Endothelial cell of umbilical vein (primary cell): ENCODE measurements around the gene UTS2B. TPM values are rescaled to one million over a fixed set of nuclear protein-coding genes. Genes with fewer than 3 reads are reported as not detected.

ENCODE experiments used
- BruUV-seq: library from RNA; stranded (reverse); fragments of 400-500 nt; replicated peaks from 2 replicates; lab custom pipeline; 2021; lab: Mats Ljungman, UMichigan
- CTCF ChIA-PET: fragments of 300-600, 350-600 bp; sonication (Branson Sonifier 250); formaldehyde crosslinking; loops from one replicate; lab custom pipeline; 2021; ENCODE audit warnings: antibody characterized with exemption, inconsistent platforms; lab: Charles Lee
- POLR2A ChIA-PET: fragments of 300-600, 350-600 bp; sonication (Branson Sonifier 250); formaldehyde crosslinking; loops from one replicate; lab custom pipeline; 2021; ENCODE audit warnings: antibody characterized with exemption, inconsistent platforms; lab: Charles Lee
- DNase-seq: peaks from one replicate; pipeline ENCODE4 v3.0.0-alpha.2; 2011; ENCODE audit warnings: low read depth, low spot score
- FAIRE-seq: peaks from 2 replicates; lab custom pipeline; 2011; peaks lifted over from hg19 to GRCh38; lab: Jason Lieb, UNC
- H2AFZ ChIP-seq: 2 replicates; pipeline ENCODE4 v1.6.0; 2012; ENCODE audit warnings: low read depth, low read length, control low read depth, inconsistent platforms
- H3K27ac ChIP-seq: 2 replicates; pipeline ENCODE4 v1.5.1; 2011; ENCODE audit warnings: low read depth, mild to moderate bottlenecking, control low read depth, low read length, moderate library complexity; ENCODE audit not compliant: insufficient read depth
- H3K27me3 ChIP-seq, 2 experiments: 2 replicates each; pipeline versions ENCODE4 v1.6.0 to v1.6.1; 2011; ENCODE audit warnings: low read length in 2 of 2, mixed read lengths in 1 of 2; ENCODE audit not compliant: control insufficient read depth in 2 of 2, insufficient read depth in 2 of 2
- H3K36me3 ChIP-seq, 2 experiments: 2 replicates in 1 of 2; 3 replicates in 1 of 2; pipeline ENCODE4 v1.5.1; 2011; ENCODE audit warnings: low read length in 2 of 2, mild to moderate bottlenecking in 1 of 2, moderate library complexity in 1 of 2; ENCODE audit not compliant: control insufficient read depth in 2 of 2, insufficient read depth in 2 of 2; ENCODE audit errors: extremely low read depth in 1 of 2
- H3K4me1 ChIP-seq: 3 replicates; pipeline ENCODE4 v1.5.1; 2011; ENCODE audit warnings: mild to moderate bottlenecking, low read length; ENCODE audit not compliant: control insufficient read depth, insufficient read depth; ENCODE audit errors: extremely low read depth
- H3K4me2 ChIP-seq: 2 replicates; pipeline ENCODE4 v1.6.1; 2011; ENCODE audit warnings: low read length, control low read depth, mixed read lengths; ENCODE audit not compliant: insufficient read depth
- H3K4me3 ChIP-seq, 3 experiments: fragments of 200-600 bp in 1 of 3; sonication (generic), shearing (Covaris generic) in 1 of 3; replicated peaks in 1 of 3; 2 replicates each; pipeline ENCODE4 v1.5.1; 2011 to 2016; ENCODE audit warnings: control low read depth in 3 of 3, low read length in 3 of 3, mild to moderate bottlenecking in 2 of 3, inconsistent platforms in 1 of 3, low read depth in 1 of 3, moderate library complexity in 1 of 3; ENCODE audit not compliant: insufficient read depth in 1 of 3
- H3K79me2 ChIP-seq: 2 replicates; pipeline ENCODE4 v1.6.0; 2012; ENCODE audit warnings: low read length, inconsistent platforms; ENCODE audit not compliant: control insufficient read depth, insufficient read depth
- H3K9ac ChIP-seq: replicated peaks from 2 replicates; pipeline ENCODE3; 2011; ENCODE audit warnings: low read length, control low read depth; ENCODE audit not compliant: insufficient read depth; ENCODE audit errors: extremely low read depth
- H3K9me1 ChIP-seq: replicated peaks from 3 replicates; pipeline ENCODE4 v1.6.0; 2011; ENCODE audit warnings: mild to moderate bottlenecking, low read length; ENCODE audit not compliant: control insufficient read depth, insufficient read depth; ENCODE audit errors: extremely low read depth
- H3K9me3 ChIP-seq: replicated peaks from 2 replicates; pipeline ENCODE4 v1.5.1; 2012; ENCODE audit warnings: low read length, inconsistent platforms; ENCODE audit not compliant: control insufficient read depth, insufficient read depth
- H4K20me1 ChIP-seq: replicated peaks from 2 replicates; pipeline ENCODE3; 2011; ENCODE audit warnings: mild to moderate bottlenecking, low read length; ENCODE audit not compliant: control insufficient read depth, insufficient read depth; ENCODE audit errors: extremely low read depth
- EZH2 ChIP-seq: IDR thresholded peaks from 2 replicates; pipeline ENCODE4 v1.6.1; 2012; ENCODE audit warnings: borderline replicate concordance, low read depth, mild to moderate bottlenecking, moderate library complexity, low read length, inconsistent platforms; ENCODE audit not compliant: severe bottlenecking
- FOS ChIP-seq: IDR thresholded peaks from 2 replicates; pipeline ENCODE4 v1.6.1; 2011; ENCODE audit warnings: mild to moderate bottlenecking, low read length, moderate library complexity, borderline replicate concordance; ENCODE audit not compliant: insufficient read depth
- GATA2 ChIP-seq: IDR thresholded peaks from 2 replicates; pipeline ENCODE4 v1.7.0; 2011; ENCODE audit warnings: low read depth, mild to moderate bottlenecking, moderate library complexity, mixed read lengths, low read length; ENCODE audit not compliant: insufficient read length, insufficient read depth
- JUN ChIP-seq: IDR thresholded peaks from 2 replicates; pipeline ENCODE4 v1.6.1; 2011; ENCODE audit warnings: borderline replicate concordance, low read depth; ENCODE audit not compliant: insufficient read length, insufficient read depth
- MYC ChIP-seq: IDR thresholded peaks from one replicate; pipeline ENCODE4 v1.6.1; 2011; ENCODE audit warnings: mild to moderate bottlenecking, low read depth, low read length
- POLR2A ChIP-seq: IDR thresholded peaks from 2 replicates; pipeline ENCODE4 v1.6.1; 2012; ENCODE audit warnings: low read depth, mild to moderate bottlenecking, control low read depth, low read length
- POLR2AphosphoS5 ChIP-seq: IDR thresholded peaks from 2 replicates; pipeline ENCODE4 v1.6.1; 2012; ENCODE audit warnings: low read depth, mild to moderate bottlenecking, control low read depth, low read length, moderate library complexity; ENCODE audit not compliant: insufficient read depth
- dilution Hi-C: fragments of 300-500 bp; cut with MboI; formaldehyde crosslinking; loops from one replicate; pipeline ENCODE4 v1.15.0; 2019; ENCODE audit warnings: low sequenced_read_pairs; ENCODE audit not compliant: extremely low pct_ligation_motif_present
- intact Hi-C: fragments of 100-400 bp; cut with micrococcal nuclease; formaldehyde crosslinking; loops from one replicate; pipeline ENCODE4 v1.10.0; 2022
- polyA plus RNA-seq, 4 experiments: library from polyadenylated mRNA; depleted of rRNA in 3 of 4; stranded (reverse) in 3 of 4; unstranded in 1 of 4; fragments of >200 nt; gene quantifications; 2 replicates each; pipeline versions ENCODE4 v1.2.1 to v1.2.3, GENCODE V29; 2011 to 2012; ENCODE audit warnings: missing spikeins in 1 of 4
- total RNA-seq: library from RNA; stranded (reverse); gene quantifications from 2 replicates; pipeline ENCODE4 v1.2.3, GENCODE V29; 2021
- TF ChIP-seq, protein P1 (sequence below), 2 donors: IDR thresholded peaks; 1 replicate in 1 of 2; 2 replicates in 1 of 2; pipeline ENCODE4 v1.5.1; 2011; ENCODE audit warnings: low read length in 2 of 2, mild to moderate bottlenecking in 2 of 2, moderate library complexity in 2 of 2, control low read depth in 1 of 2, inconsistent platforms in 1 of 2, low read depth in 1 of 2; ENCODE audit not compliant: insufficient read depth in 1 of 2; ENCODE audit errors: extremely low read depth in 1 of 2
- TF ChIP-seq, protein P2 (sequence below): IDR thresholded peaks from 2 replicates; pipeline ENCODE4 v1.6.1; 2011; ENCODE audit not compliant: insufficient read depth, insufficient read length

Gene UTS2B
- total and polyA plus RNA-seq, 2 donors (not counting 3 experiments of a cell fraction or from before 2014, with no cell fraction given), result 0.21 to 1.1 TPM

DNA sequence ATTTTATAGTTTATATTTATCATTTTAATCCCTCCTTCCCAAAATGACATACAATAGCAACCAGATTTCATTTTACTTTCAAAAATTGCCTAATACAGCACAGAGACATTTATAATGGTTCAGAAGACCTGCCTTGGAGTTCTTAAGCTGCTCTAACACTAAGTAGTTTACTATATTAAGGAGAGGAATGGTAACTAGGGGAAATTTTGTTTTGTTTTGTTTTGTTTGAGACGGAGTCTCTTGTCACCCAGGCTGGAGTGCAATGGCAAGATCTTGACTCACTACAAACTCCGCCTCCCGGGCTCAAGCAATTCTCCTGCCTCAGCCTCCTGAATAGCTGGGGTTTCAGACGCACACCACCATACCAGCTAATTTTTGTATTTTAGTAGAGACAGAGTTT lies 23.9 kb downstream of the UTS2B start:
- CTCF ChIA-PET, result no interaction called here
- no peak overlapping the region for H3K4me3 ChIP-seq
- H2AFZ ChIP-seq, result no peak overlapping the region
- no peaks in the 10 kb centered on the region for H3K9me3 ChIP-seq
- H3K4me1 ChIP-seq, result no peaks in the 10 kb centered on the region
- DNase-seq (no peak), FAIRE-seq (no peak)
- no peaks in the 10 kb centered on the region for H3K27me3 ChIP-seq
- H4K20me1 ChIP-seq, result no peaks in the 10 kb centered on the region
- H3K9me1 ChIP-seq, result no peaks in the 10 kb centered on the region
- H3K79me2 ChIP-seq, result no peaks in the 10 kb centered on the region
- H3K27ac ChIP-seq, result no peak overlapping the region
- dilution Hi-C loops (no loop called here), intact Hi-C loops (no loop called here)
- no TSS peak for BruUV-seq
- POLR2A ChIA-PET, result no interaction called here
- no peaks in the 10 kb centered on the region for H3K36me3 ChIP-seq
- no peak for TF ChIP-seq GATA2
- no peak for TF ChIP-seq EZH2
- TF ChIP-seq POLR2A, result no peak
- TF ChIP-seq MYC, result no peak
- no peak for TF ChIP-seq JUN
- no peak for TF ChIP-seq FOS
- no peak for TF ChIP-seq POLR2AphosphoS5
- TF ChIP-seq, protein P1, sequence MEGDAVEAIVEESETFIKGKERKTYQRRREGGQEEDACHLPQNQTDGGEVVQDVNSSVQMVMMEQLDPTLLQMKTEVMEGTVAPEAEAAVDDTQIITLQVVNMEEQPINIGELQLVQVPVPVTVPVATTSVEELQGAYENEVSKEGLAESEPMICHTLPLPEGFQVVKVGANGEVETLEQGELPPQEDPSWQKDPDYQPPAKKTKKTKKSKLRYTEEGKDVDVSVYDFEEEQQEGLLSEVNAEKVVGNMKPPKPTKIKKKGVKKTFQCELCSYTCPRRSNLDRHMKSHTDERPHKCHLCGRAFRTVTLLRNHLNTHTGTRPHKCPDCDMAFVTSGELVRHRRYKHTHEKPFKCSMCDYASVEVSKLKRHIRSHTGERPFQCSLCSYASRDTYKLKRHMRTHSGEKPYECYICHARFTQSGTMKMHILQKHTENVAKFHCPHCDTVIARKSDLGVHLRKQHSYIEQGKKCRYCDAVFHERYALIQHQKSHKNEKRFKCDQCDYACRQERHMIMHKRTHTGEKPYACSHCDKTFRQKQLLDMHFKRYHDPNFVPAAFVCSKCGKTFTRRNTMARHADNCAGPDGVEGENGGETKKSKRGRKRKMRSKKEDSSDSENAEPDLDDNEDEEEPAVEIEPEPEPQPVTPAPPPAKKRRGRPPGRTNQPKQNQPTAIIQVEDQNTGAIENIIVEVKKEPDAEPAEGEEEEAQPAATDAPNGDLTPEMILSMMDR (IDR thresholded peaks at IDR 0.05; ENCODE audit: extremely low read depth in 1 of 2, insufficient read depth in 1 of 2, low read depth in 1 of 2, low read length in 2 of 2), result no peak
- TF ChIP-seq, protein P2, sequence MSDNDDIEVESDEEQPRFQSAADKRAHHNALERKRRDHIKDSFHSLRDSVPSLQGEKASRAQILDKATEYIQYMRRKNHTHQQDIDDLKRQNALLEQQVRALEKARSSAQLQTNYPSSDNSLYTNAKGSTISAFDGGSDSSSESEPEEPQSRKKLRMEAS, result no peak
- no peak overlapping the region for H3K4me2 ChIP-seq
- no peak overlapping the region for H3K9ac ChIP-seq
